Cardiac fibroblast (primary cell): ENCODE results near the gene GPR78.

Experiments
- DNase-seq, 2 donors: peaks; one replicate each; pipeline versions ENCODE4 v3.0.0 to v3.0.0-alpha.2; 2010; ENCODE audit warnings: low read depth in 2 of 2
- H3K4me3 ChIP-seq, 2 donors: replicated peaks in 1 of 2; 1 replicate in 1 of 2; 2 replicates in 1 of 2; pipeline ENCODE4 v1.5.1; 2011; ENCODE audit warnings: low read depth in 2 of 2, low read length in 2 of 2, mild to moderate bottlenecking in 2 of 2, moderate library complexity in 1 of 2
- CTCF ChIP-seq: IDR thresholded peaks from one replicate; pipeline ENCODE4 v1.5.1; 2011; ENCODE audit warnings: low read depth, mild to moderate bottlenecking, low read length, inconsistent platforms

The GPR78 gene

GRCh38 chr4:8603931-8604330 lies 23.7 kb downstream of the GPR78 start:
- no peak overlapping the region for H3K4me3 ChIP-seq
- TF ChIP-seq CTCF: no peak
- DNase-seq: no peak

GRCh38 chr4:8605289-8605688 lies 25.1 kb downstream of the GPR78 start:
- no peak overlapping the region for H3K4me3 ChIP-seq
- DNase-seq: no peak
- TF ChIP-seq CTCF: no peak

- no peak for TF ChIP-seq CTCF
- DNase-seq: no peak
- no peak overlapping the region for H3K4me3 ChIP-seq
These were observed 26.3 kb downstream of the GPR78 start for GRCh38 chr4:8606476-8606875.

- no peak overlapping the region for H3K4me3 ChIP-seq
- no peak for TF ChIP-seq CTCF
- DNase-seq: no peak
These were observed 26.8 kb downstream of the GPR78 start for GRCh38 chr4:8606966-8607365.

GRCh38 chr4:8607603-8608481 lies 27.6 kb downstream of the GPR78 start:
- H3K4me3 ChIP-seq: no peak overlapping the region
- peak; percentile 90 for TF ChIP-seq CTCF
- peak in 1 of 2 donors; percentile 7 for DNase-seq

GRCh38 chr4:8608714-8609391 lies 28.7 kb downstream of the GPR78 start:
- no peak overlapping the region for H3K4me3 ChIP-seq
- DNase-seq: no peak
- no peak for TF ChIP-seq CTCF
